ENCODE results near the gene USP6. TPM values are rescaled to one million over a fixed set of nuclear protein-coding genes. Genes with fewer than 3 reads are reported as not detected.
"Not testable (repeated sequence)": the region's sequence is repeated elsewhere in the genome, so short reads cannot be mapped to it uniquely, and the experiment has no call there.

The USP6 gene
- total RNA-seq, 1 experiment from 2014 or later = 0.20 TPM

DNA sequence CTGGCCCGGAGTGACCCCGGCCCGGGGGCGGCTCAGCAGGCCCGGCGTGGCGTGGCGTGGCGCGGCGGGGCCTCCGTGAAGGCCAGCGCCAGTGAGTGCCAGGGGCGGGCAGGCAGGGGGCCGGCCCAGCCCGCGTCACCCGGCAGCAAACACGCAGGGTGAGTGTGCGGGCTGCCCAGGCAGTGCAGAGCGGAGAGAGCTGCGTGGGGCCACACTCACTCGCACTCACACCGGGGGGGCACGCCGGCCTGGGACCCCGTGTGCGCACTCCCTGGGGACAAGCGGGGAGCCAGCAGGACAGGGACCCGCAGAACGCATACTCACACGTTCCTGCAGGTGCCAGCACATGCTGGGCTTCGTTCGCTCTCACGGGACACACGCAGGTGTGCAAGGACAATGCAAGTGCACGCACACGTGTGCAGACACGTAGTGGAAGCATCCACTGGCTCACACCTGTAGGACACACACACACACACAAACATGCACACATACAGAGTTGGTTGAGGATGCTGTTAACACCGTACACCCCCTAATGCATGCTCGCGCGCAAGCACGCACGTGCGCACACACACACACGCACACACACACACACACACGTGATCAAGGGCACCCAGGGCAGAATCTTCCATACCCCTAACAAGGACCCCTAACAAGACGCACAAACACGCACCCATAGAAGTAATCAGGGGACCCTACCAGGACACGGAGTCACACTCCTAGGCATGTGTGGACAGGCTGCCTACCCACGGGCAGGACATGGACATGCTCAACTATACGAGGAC lies 7.7 kb downstream of the USP6 start:
- Mint-ChIP-seq H3K27ac (no peak overlapping the region), H3K4me1 (peaks cover 2% of the 10 kb centered on the region; the same call in 1 of the 2 replicates), H3K9me3 (peaks cover 6% of the 10 kb centered on the region), H3K27me3 (ENCODE audit: low read depth) (peaks cover 34% of the 10 kb centered on the region), H3K4me3 (peak overlapping the region; percentile 39; the same call in 1 of the 2 replicates), H3K36me3 (no peaks in the 10 kb centered on the region)
- no peak for DNase-seq (ENCODE audit: low spot score)
- TF ChIP-seq, protein P1, sequence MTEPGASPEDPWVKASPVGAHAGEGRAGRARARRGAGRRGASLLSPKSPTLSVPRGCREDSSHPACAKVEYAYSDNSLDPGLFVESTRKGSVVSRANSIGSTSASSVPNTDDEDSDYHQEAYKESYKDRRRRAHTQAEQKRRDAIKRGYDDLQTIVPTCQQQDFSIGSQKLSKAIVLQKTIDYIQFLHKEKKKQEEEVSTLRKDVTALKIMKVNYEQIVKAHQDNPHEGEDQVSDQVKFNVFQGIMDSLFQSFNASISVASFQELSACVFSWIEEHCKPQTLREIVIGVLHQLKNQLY (CRISPR knock-in tag; IDR thresholded peaks at IDR 0.05) = no peak
- TF ChIP-seq ETV6 (CRISPR knock-in tag; IDR thresholded peaks at IDR 0.05) (no peak), ZNF138 (CRISPR knock-in tag; conservative IDR thresholded peaks at IDR 0.05) (no peak), CREM (CRISPR knock-in tag; IDR thresholded peaks at IDR 0.05) (no peak), TEAD4 (CRISPR knock-in tag; IDR thresholded peaks at IDR 0.05) (no peak), KAT7 (CRISPR knock-in tag; IDR thresholded peaks at IDR 0.05; ENCODE audit: borderline replicate concordance) (no peak), NR2C2 (CRISPR knock-in tag; IDR thresholded peaks at IDR 0.05) (peak; percentile 22; the same call in 1 of the 2 replicates)
- ATAC-seq = no peak
- POLR2A ChIA-PET = no interaction called here
- CTCF ChIA-PET = interaction anchor here (1.6 kb wide), 1 partner anchor 13 kb away, joined by 8 read pairs; the partner anchor contains the start of gene ZNF232

DNA sequence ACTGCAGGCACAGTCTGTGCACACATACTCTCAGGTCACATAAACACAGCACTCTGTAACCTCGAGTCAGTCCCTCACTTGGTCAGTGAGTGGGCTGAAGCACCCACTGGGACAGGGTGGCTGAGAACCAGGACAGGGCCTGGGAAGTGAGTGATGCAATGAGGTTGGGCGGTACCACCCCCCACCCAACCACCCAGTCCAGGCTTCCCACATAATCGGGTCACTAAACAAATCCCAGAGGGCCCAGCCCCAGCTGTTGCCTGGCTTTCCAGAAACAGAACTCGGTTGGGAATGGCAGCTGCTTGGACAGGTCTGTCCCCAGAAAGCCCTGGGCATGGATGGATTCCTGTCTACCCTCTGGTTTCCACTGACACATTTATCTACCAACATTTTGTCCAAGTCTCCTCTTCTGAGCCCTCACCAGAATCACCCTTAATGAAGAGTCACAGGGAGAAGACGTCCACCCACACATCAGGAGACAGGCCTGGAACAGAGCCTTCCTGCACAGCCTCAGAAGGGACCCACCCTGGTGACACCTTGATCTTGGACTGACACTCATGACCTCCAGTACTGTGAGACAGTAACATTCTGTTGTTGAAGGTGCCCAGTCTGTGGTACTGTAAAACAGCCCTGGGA lies 8.4 kb downstream of the USP6 start:
- H3K27ac Mint-ChIP-seq; CTCF ChIA-PET; H3K4me1 Mint-ChIP-seq; ATAC-seq; H3K36me3 Mint-ChIP-seq; DNase-seq (ENCODE audit: low spot score); POLR2A ChIA-PET; H3K9me3 Mint-ChIP-seq: not testable (repeated sequence)
- H3K4me3 Mint-ChIP-seq = peak overlapping the region; percentile 44
- peaks cover 34% of the 10 kb centered on the region for H3K27me3 Mint-ChIP-seq (ENCODE audit: low read depth)

DNA sequence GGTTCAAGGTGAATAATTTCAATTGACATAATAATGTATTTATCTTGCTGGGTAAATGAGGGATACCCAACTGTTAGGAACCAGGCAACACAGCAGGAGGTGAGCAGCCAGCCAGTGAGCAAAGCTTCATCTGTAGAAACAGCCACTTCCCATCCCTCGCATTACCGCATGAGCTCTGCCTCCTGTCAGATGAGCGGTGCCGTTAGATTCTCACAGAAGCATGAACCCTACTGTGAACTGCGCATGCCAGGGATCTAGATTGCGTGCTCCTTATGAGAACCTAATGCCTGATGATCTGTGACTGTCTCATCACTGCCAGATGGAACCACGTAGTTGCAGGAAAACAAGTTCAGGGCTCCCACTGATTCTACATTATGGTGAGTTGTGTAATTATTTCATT lies 9.1 kb downstream of the USP6 start:
- POLR2A ChIA-PET; H3K27ac Mint-ChIP-seq; H3K36me3 Mint-ChIP-seq; DNase-seq (ENCODE audit: low spot score); CTCF ChIA-PET; H3K4me1 Mint-ChIP-seq; H3K9me3 Mint-ChIP-seq; H3K4me3 Mint-ChIP-seq; ATAC-seq: not testable (repeated sequence)
- peaks cover 34% of the 10 kb centered on the region for H3K27me3 Mint-ChIP-seq (ENCODE audit: low read depth)

DNA sequence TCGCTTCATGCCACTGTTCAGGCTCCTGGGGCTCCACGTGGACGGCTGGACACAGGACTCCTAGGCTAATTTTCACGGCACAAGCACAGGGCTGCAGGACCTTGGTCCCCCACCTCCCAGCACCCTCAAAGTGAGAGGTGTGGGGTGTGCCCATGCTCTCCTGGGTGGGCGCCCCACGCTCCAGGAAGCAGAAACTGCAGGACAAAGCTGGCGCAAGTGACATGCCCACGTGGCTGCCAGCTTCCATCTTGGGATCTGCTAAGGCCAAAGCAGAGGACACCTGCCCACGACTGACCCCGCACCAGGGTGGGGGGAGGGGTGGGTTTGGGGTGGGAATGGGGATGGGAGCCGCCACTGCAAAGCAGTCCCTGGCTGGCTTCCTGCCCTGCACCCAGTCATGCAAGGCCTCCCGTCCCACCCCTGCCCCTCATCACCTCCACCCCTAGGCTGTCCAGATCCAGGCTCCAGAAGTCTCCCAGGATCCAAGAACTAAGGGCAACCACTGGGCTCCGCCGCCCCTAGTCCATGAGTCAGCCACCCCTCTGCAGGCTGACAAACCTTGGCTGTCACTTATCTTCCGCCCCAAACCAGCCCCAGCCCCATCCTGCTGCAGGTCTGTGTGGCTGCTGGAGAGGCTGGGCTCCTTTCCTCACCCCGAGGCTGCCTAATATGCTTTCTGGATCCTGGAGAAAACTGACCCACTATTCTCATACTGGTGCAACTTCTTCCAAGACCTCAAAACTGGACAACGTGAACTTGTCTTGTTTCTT lies 11.1 kb downstream of the USP6 start:
- TF ChIP-seq ZNF232 (CRISPR knock-in tag; IDR thresholded peaks at IDR 0.05) (no peak), PRRX2 (CRISPR knock-in tag; IDR thresholded peaks at IDR 0.05) (no peak), GABPB1 (CRISPR knock-in tag; IDR thresholded peaks at IDR 0.05) (no peak), TP53 (CRISPR knock-in tag; IDR thresholded peaks at IDR 0.05) (no peak), SP1 (CRISPR knock-in tag; conservative IDR thresholded peaks at IDR 0.05) (no peak), TCF7 (CRISPR knock-in tag; IDR thresholded peaks at IDR 0.05; ENCODE audit: low read depth) (no peak)
- TF ChIP-seq, protein P2, sequence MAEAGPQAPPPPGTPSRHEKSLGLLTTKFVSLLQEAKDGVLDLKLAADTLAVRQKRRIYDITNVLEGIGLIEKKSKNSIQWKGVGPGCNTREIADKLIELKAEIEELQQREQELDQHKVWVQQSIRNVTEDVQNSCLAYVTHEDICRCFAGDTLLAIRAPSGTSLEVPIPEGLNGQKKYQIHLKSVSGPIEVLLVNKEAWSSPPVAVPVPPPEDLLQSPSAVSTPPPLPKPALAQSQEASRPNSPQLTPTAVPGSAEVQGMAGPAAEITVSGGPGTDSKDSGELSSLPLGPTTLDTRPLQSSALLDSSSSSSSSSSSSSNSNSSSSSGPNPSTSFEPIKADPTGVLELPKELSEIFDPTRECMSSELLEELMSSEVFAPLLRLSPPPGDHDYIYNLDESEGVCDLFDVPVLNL (CRISPR knock-in tag; IDR thresholded peaks at IDR 0.05; ENCODE audit: borderline replicate concordance, low read depth) = no peak
- TF ChIP-seq, protein P3, sequence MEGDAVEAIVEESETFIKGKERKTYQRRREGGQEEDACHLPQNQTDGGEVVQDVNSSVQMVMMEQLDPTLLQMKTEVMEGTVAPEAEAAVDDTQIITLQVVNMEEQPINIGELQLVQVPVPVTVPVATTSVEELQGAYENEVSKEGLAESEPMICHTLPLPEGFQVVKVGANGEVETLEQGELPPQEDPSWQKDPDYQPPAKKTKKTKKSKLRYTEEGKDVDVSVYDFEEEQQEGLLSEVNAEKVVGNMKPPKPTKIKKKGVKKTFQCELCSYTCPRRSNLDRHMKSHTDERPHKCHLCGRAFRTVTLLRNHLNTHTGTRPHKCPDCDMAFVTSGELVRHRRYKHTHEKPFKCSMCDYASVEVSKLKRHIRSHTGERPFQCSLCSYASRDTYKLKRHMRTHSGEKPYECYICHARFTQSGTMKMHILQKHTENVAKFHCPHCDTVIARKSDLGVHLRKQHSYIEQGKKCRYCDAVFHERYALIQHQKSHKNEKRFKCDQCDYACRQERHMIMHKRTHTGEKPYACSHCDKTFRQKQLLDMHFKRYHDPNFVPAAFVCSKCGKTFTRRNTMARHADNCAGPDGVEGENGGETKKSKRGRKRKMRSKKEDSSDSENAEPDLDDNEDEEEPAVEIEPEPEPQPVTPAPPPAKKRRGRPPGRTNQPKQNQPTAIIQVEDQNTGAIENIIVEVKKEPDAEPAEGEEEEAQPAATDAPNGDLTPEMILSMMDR (IDR thresholded peaks at IDR 0.05) = no peak
- TF ChIP-seq, protein P4, sequence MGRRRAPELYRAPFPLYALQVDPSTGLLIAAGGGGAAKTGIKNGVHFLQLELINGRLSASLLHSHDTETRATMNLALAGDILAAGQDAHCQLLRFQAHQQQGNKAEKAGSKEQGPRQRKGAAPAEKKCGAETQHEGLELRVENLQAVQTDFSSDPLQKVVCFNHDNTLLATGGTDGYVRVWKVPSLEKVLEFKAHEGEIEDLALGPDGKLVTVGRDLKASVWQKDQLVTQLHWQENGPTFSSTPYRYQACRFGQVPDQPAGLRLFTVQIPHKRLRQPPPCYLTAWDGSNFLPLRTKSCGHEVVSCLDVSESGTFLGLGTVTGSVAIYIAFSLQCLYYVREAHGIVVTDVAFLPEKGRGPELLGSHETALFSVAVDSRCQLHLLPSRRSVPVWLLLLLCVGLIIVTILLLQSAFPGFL (CRISPR knock-in tag; IDR thresholded peaks at IDR 0.05; ENCODE audit: borderline replicate concordance) = no peak
- TF ChIP-seq, protein P5, sequence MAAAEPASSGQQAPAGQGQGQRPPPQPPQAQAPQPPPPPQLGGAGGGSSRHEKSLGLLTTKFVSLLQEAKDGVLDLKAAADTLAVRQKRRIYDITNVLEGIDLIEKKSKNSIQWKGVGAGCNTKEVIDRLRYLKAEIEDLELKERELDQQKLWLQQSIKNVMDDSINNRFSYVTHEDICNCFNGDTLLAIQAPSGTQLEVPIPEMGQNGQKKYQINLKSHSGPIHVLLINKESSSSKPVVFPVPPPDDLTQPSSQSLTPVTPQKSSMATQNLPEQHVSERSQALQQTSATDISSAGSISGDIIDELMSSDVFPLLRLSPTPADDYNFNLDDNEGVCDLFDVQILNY (CRISPR knock-in tag; IDR thresholded peaks at IDR 0.05) = no peak
- TF ChIP-seq, protein P6, sequence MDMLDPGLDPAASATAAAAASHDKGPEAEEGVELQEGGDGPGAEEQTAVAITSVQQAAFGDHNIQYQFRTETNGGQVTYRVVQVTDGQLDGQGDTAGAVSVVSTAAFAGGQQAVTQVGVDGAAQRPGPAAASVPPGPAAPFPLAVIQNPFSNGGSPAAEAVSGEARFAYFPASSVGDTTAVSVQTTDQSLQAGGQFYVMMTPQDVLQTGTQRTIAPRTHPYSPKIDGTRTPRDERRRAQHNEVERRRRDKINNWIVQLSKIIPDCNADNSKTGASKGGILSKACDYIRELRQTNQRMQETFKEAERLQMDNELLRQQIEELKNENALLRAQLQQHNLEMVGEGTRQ (CRISPR knock-in tag; IDR thresholded peaks at IDR 0.05) = no peak
- TF ChIP-seq, protein P7, sequence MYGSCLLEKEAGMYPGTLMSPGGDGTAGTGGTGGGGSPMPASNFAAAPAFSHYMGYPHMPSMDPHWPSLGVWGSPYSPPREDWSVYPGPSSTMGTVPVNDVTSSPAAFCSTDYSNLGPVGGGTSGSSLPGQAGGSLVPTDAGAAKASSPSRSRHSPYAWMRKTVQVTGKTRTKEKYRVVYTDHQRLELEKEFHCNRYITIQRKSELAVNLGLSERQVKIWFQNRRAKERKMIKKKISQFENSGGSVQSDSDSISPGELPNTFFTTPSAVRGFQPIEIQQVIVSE (CRISPR knock-in tag; IDR thresholded peaks at IDR 0.05; ENCODE audit: borderline replicate concordance) = no peak
- ATAC-seq (no peak), DNase-seq (ENCODE audit: low spot score) (no peak)
- Mint-ChIP-seq H3K27me3 (ENCODE audit: low read depth) (peaks cover 19% of the 10 kb centered on the region), H3K27ac (no peak overlapping the region), H3K4me3 (no peak overlapping the region), H3K4me1 (no peaks in the 10 kb centered on the region; the same call in 1 of the 2 replicates), H3K9me3 (no peaks in the 10 kb centered on the region), H3K36me3 (no peaks in the 10 kb centered on the region)
- ChIA-PET POLR2A (no interaction called here), CTCF (no interaction called here)

Data from WTC11 (cell line).